DOHH2 (cell line): Measurements from ENCODE around the gene CLASP1.
A peak's percentile ranks its signal among the peaks of the same experiment; 100 is the strongest.
"Not testable (repeated sequence)": the region's sequence is repeated elsewhere in the genome, so short reads cannot be mapped to it uniquely, and the experiment has no call there.

Experiments used
- H3F3A ChIP-seq: fragments of 200-600 bp; sonication (generic), shearing (Covaris generic); 2 replicates; pipeline ENCODE4 v1.6.0; 2016; ENCODE audit warnings: antibody characterized with exemption, mild to moderate bottlenecking; ENCODE audit not compliant: control insufficient read depth, insufficient read depth
- H3K27ac ChIP-seq: fragments of 200-600 bp; sonication (generic); 2 replicates; pipeline ENCODE4 v1.5.1; 2014; ENCODE audit warnings: low read depth, mild to moderate bottlenecking, low read length, moderate library complexity
- H3K27me3 ChIP-seq: fragments of 200-600 bp; sonication (generic); 2 replicates; pipeline ENCODE4 v1.6.1; 2014; ENCODE audit warnings: mild to moderate bottlenecking, low read length, mixed read lengths; ENCODE audit not compliant: control insufficient read depth
- H3K36me3 ChIP-seq: fragments of 200-600 bp; sonication (generic); 2 replicates; pipeline ENCODE4 v1.6.1; 2014; ENCODE audit warnings: mild to moderate bottlenecking, low read length, moderate library complexity, mixed read lengths; ENCODE audit not compliant: control insufficient read depth
- H3K4me1 ChIP-seq: fragments of 200-600 bp; sonication (generic); 2 replicates; pipeline ENCODE4 v1.6.1; 2014; ENCODE audit warnings: mild to moderate bottlenecking, low read length, mixed read lengths; ENCODE audit not compliant: control insufficient read depth
- H3K4me2 ChIP-seq: fragments of 200-600 bp; sonication (generic); 2 replicates; pipeline ENCODE4 v1.6.0; 2014; ENCODE audit warnings: mild to moderate bottlenecking, low read length, moderate library complexity
- H3K4me3 ChIP-seq: fragments of 200-600 bp; sonication (generic); 2 replicates; pipeline ENCODE4 v1.5.1; 2014; ENCODE audit warnings: mild to moderate bottlenecking, low read length, mixed read lengths
- H3K79me2 ChIP-seq: fragments of 200-600 bp; sonication (generic); 2 replicates; pipeline ENCODE4 v1.6.1; 2014; ENCODE audit warnings: mild to moderate bottlenecking, low read length, mixed read lengths; ENCODE audit not compliant: control insufficient read depth
- H3K9me2 ChIP-seq: fragments of 200-600 bp; sonication (generic); replicated peaks from 2 replicates; pipeline ENCODE4 v1.6.1; 2014; ENCODE audit warnings: mild to moderate bottlenecking, low read length, mixed read lengths; ENCODE audit not compliant: control insufficient read depth
- H3K9me3 ChIP-seq: fragments of 200-600 bp; sonication (generic); 2 replicates; pipeline ENCODE4 v1.6.1; 2014; ENCODE audit warnings: antibody characterized with exemption, low read length, mixed read lengths; ENCODE audit not compliant: control insufficient read depth, insufficient read depth
- H4K20me1 ChIP-seq: fragments of 200-600 bp; sonication (generic); 2 replicates; pipeline ENCODE4 v1.6.0; 2014; ENCODE audit warnings: low read depth, mild to moderate bottlenecking, antibody characterized with exemption, low read length, moderate library complexity; ENCODE audit not compliant: control insufficient read depth, insufficient read depth
- CTCF ChIP-seq: fragments of 200-600 bp; sonication (generic); IDR thresholded peaks from one replicate; pipeline ENCODE4 v1.5.1; 2014; ENCODE audit warnings: antibody characterized with exemption, mild to moderate bottlenecking, low read depth, low read length; ENCODE audit not compliant: poor library complexity, severe bottlenecking
- EZH2phosphoT487 ChIP-seq: fragments of 200-600 bp; sonication (generic); IDR thresholded peaks from 2 replicates; pipeline ENCODE4 v1.6.1; 2017; ENCODE audit warnings: borderline replicate concordance, mild to moderate bottlenecking, antibody characterized with exemption, low read length, moderate library complexity, mixed read lengths

CLASP1 gene

GRCh38 chr2:121479882-121480522 lies 169.3 kb downstream of the CLASP1 start:
- Histone ChIP-seq H3K27me3 (no peaks in the 10 kb centered on the region), H3K9me2 (no peaks in the 10 kb centered on the region), H3K4me1 (peaks cover 10% of the 10 kb centered on the region), H4K20me1 (no peaks in the 10 kb centered on the region), H3K79me2 (peaks cover 14% of the 10 kb centered on the region), H3K4me3 (no peak overlapping the region), H3F3A (no peaks in the 10 kb centered on the region), H3K27ac (no peak overlapping the region), H3K36me3 (0 out of 2 replicates have a peak, but pooled peaks cover 4% of the 10 kb centered on the region), H3K4me2 (no peak overlapping the region), H3K9me3 (no peaks in the 10 kb centered on the region)
- TF ChIP-seq CTCF = peak; percentile 36
- TF ChIP-seq EZH2phosphoT487 = no peak

GRCh38 chr2:121478996-121479745 lies 170.1 kb downstream of the CLASP1 start:
- H3K27ac ChIP-seq = no peak overlapping the region
- H3K4me2 ChIP-seq = no peak overlapping the region
- 0 out of 2 replicates have a peak, but pooled peaks cover 4% of the 10 kb centered on the region for H3K36me3 ChIP-seq
- H3F3A ChIP-seq = no peaks in the 10 kb centered on the region
- no peak overlapping the region for H3K4me3 ChIP-seq
- no peak for TF ChIP-seq EZH2phosphoT487
- no peak for TF ChIP-seq CTCF
- peaks cover 14% of the 10 kb centered on the region for H3K79me2 ChIP-seq
- no peaks in the 10 kb centered on the region for H3K9me3 ChIP-seq
- no peaks in the 10 kb centered on the region for H3K27me3 ChIP-seq
- H3K4me1 ChIP-seq = peaks cover 2% of the 10 kb centered on the region
- H3K9me2 ChIP-seq = no peaks in the 10 kb centered on the region
- H4K20me1 ChIP-seq = no peaks in the 10 kb centered on the region

GRCh38 chr2:121478358-121478995 lies 170.8 kb downstream of the CLASP1 start:
- not testable (repeated sequence) for H3K4me3 ChIP-seq, H3K36me3 ChIP-seq, H4K20me1 ChIP-seq, H3K9me3 ChIP-seq, H3K27ac ChIP-seq, H3K4me1 ChIP-seq, H3K4me2 ChIP-seq, H3K9me2 ChIP-seq, H3F3A ChIP-seq, H3K27me3 ChIP-seq
- H3K79me2 ChIP-seq = peaks cover 16% of the 10 kb centered on the region

GRCh38 chr2:121476684-121477083 lies 172.6 kb downstream of the CLASP1 start:
- peaks cover 19% of the 10 kb centered on the region for H3K79me2 ChIP-seq
- H3K4me1 ChIP-seq = no peaks in the 10 kb centered on the region
- no peaks in the 10 kb centered on the region for H3F3A ChIP-seq
- no peaks in the 10 kb centered on the region for H4K20me1 ChIP-seq
- no peak overlapping the region for H3K27ac ChIP-seq
- no peaks in the 10 kb centered on the region for H3K9me3 ChIP-seq
- H3K27me3 ChIP-seq = no peaks in the 10 kb centered on the region
- no peak overlapping the region for H3K4me3 ChIP-seq
- no peak overlapping the region for H3K4me2 ChIP-seq
- H3K9me2 ChIP-seq = no peaks in the 10 kb centered on the region
- TF ChIP-seq CTCF (no peak), EZH2phosphoT487 (no peak)
- peaks cover 5% of the 10 kb centered on the region for H3K36me3 ChIP-seq
